ENCODE measurements around the gene ZNF225. TPM values are rescaled to one million over a fixed set of nuclear protein-coding genes. Genes with fewer than 3 reads are reported as not detected.
A peak's percentile ranks its signal among the peaks of the same experiment; 100 is the strongest.

Gene ZNF225
- polyA plus RNA-seq (2011; rRNA removed) (3.1 and 5.1 TPM in 2 replicates), polyA minus RNA-seq (2011; rRNA and poly(A)+ RNA removed) (4.9 and 7.7 TPM in 2 replicates)

GRCh38 chr19:44113138-44113783 is at the start of gene ZNF225:
Gene ZNF225, plus strand, starts transcription at chr19:44113399. Its CDS starts 2,429 bp downstream, at chr19:44115828.
- Histone ChIP-seq H3K4me3 (ENCODE audit: low read depth, low read length) (peak within 1 kb of the TSS; percentile 91), H3K9me3 (ENCODE audit: control insufficient read depth, insufficient read depth, low read length) (peaks cover 10% of the 10 kb centered on the region), H3K27me3 (ENCODE audit: control insufficient read depth, insufficient read depth, low read length) (no peaks in the 10 kb centered on the region), H3K27ac (ENCODE audit: low read depth, low read length) (peak within 1 kb of the TSS; percentile 82)
- peak; percentile 96 for DNase-seq (ENCODE audit: low read depth, low spot score)
- ChIA-PET CTCF (no interaction called here), POLR2A (interaction anchor here (0.9 to 1.5 kb wide), 5 partner anchors 18 to 286 kb away, joined by 3 to 8 read pairs (median 5); partner anchors contain the start of genes ZNF224, ZNF226 and ZNF283)
- no peak; the same call in 1 of the 2 replicates for TF ChIP-seq CTCF (IDR thresholded peaks at IDR 0.05; ENCODE audit: low read depth, low read length)

DNA sequence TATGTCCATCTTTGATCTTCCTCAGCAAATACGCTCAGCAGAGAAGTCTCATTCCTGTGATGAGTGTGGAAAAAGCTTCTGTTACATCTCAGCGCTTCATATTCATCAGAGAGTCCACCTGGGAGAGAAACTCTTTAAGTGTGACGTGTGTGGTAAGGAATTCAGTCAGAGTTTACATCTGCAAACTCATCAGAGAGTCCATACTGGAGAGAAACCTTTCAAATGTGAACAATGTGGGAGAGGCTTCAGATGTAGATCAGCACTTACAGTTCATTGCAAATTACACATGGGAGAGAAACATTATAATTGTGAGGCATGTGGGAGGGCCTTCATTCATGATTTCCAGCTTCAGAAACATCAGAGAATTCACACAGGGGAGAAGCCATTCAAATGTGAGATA is 46.9 kb upstream of the ZNF225 start:
- no peak for TF ChIP-seq CTCF (IDR thresholded peaks at IDR 0.05; ENCODE audit: low read depth, low read length)
- no peak for DNase-seq (ENCODE audit: low read depth, low spot score)
- Histone ChIP-seq H3K9me3 (ENCODE audit: control insufficient read depth, insufficient read depth, low read length) (peaks cover 31% of the 10 kb centered on the region), H3K4me3 (ENCODE audit: low read depth, low read length) (no peak overlapping the region), H3K27ac (ENCODE audit: low read depth, low read length) (no peak overlapping the region), H3K27me3 (ENCODE audit: control insufficient read depth, insufficient read depth, low read length) (no peaks in the 10 kb centered on the region)
- CTCF ChIA-PET = interaction anchor here (0.6 kb wide), 1 partner anchor 61 kb away, joined by 3 read pairs; no protein-coding TSS in a partner anchor
- POLR2A ChIA-PET = no interaction called here

- TF ChIP-seq CTCF (IDR thresholded peaks at IDR 0.05; ENCODE audit: low read depth, low read length) = no peak
- POLR2A ChIA-PET = no interaction called here
- no peak for DNase-seq (ENCODE audit: low read depth, low spot score)
- no peaks in the 10 kb centered on the region for H3K27me3 ChIP-seq (ENCODE audit: control insufficient read depth, insufficient read depth, low read length)
- no peak overlapping the region for H3K4me3 ChIP-seq (ENCODE audit: low read depth, low read length)
- CTCF ChIA-PET = no interaction called here
- no peak overlapping the region for H3K27ac ChIP-seq (ENCODE audit: low read depth, low read length)
- peaks cover 24% of the 10 kb centered on the region for H3K9me3 ChIP-seq (ENCODE audit: control insufficient read depth, insufficient read depth, low read length)
Observed at GRCh38 chr19:44069415-44069814, 43.8 kb upstream of the ZNF225 start.

DNA sequence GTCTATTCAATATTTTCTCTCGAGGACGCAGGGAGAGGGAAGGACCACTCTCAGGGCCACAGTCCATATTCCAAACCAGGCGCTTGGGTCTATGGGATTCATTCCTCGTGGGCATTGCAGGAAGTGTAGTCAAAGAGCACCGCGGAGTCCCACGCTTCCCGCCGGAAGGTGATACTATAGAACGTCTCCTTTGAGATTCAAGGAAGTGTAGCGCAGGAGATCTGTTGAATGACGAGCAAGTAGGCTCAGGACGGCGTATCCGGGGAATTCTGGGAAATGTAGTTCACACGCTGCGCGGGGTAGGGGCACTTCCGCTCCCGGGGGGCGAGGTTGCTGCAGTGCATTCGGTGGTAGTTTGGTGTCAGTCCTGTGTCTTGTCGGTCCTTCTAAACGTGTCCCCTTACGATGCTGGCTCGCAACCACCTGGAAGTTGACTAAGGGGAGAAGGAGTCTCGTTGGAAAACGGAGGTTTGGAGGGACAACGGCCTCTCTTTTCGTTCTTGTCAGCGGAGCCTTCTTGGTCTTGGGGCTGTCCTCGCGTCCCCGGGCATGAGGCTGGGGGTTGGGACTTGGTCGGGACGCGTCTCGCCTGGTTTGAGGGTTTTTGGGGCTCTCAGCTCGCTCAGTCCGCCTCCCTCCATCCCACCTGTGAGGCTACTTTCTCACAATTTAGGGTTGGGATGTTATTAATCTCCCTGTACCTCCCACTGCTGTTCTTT is 41.2 kb upstream of the ZNF225 start, which contains the start of gene ZNF284:
TSS of gene ZNF284 (plus strand) at position 336 of the 719 bp plus-strand sequence. CDS start 4,231 bp downstream, outside the sequence.
- peak; percentile 76 for DNase-seq (ENCODE audit: low read depth, low spot score)
- Histone ChIP-seq H3K4me3 (ENCODE audit: low read depth, low read length) (peak within 1 kb of the TSS; percentile 90), H3K9me3 (ENCODE audit: control insufficient read depth, insufficient read depth, low read length) (peaks cover 9% of the 10 kb centered on the region; the same call in 1 of the 2 replicates), H3K27ac (ENCODE audit: low read depth, low read length) (peak within 1 kb of the TSS; percentile 54), H3K27me3 (ENCODE audit: control insufficient read depth, insufficient read depth, low read length) (no peaks in the 10 kb centered on the region)
- CTCF ChIA-PET = interaction anchor here (0.9 kb wide), 1 partner anchor 9 kb away, joined by 3 read pairs; no protein-coding TSS in a partner anchor
- 0 out of 2 replicates have a peak, but pooled peaks have one; percentile 9 for TF ChIP-seq CTCF (IDR thresholded peaks at IDR 0.05; ENCODE audit: low read depth, low read length)
- POLR2A ChIA-PET = no interaction called here
